DOHH2 (cell line): ENCODE data around the gene EGFL8.

Experiments used
- H3F3A ChIP-seq: fragments of 200-600 bp; sonication (generic), shearing (Covaris generic); 2 replicates; pipeline ENCODE4 v1.6.0; 2016; ENCODE audit warnings: antibody characterized with exemption, mild to moderate bottlenecking; ENCODE audit not compliant: control insufficient read depth, insufficient read depth
- H3K27ac ChIP-seq: fragments of 200-600 bp; sonication (generic); 2 replicates; pipeline ENCODE4 v1.5.1; 2014; ENCODE audit warnings: low read depth, mild to moderate bottlenecking, low read length, moderate library complexity
- H3K27me3 ChIP-seq: fragments of 200-600 bp; sonication (generic); 2 replicates; pipeline ENCODE4 v1.6.1; 2014; ENCODE audit warnings: mild to moderate bottlenecking, low read length, mixed read lengths; ENCODE audit not compliant: control insufficient read depth
- H3K36me3 ChIP-seq: fragments of 200-600 bp; sonication (generic); 2 replicates; pipeline ENCODE4 v1.6.1; 2014; ENCODE audit warnings: mild to moderate bottlenecking, low read length, moderate library complexity, mixed read lengths; ENCODE audit not compliant: control insufficient read depth
- H3K4me1 ChIP-seq: fragments of 200-600 bp; sonication (generic); 2 replicates; pipeline ENCODE4 v1.6.1; 2014; ENCODE audit warnings: mild to moderate bottlenecking, low read length, mixed read lengths; ENCODE audit not compliant: control insufficient read depth
- H3K4me2 ChIP-seq: fragments of 200-600 bp; sonication (generic); 2 replicates; pipeline ENCODE4 v1.6.0; 2014; ENCODE audit warnings: mild to moderate bottlenecking, low read length, moderate library complexity
- H3K4me3 ChIP-seq: fragments of 200-600 bp; sonication (generic); 2 replicates; pipeline ENCODE4 v1.5.1; 2014; ENCODE audit warnings: mild to moderate bottlenecking, low read length, mixed read lengths
- H3K79me2 ChIP-seq: fragments of 200-600 bp; sonication (generic); 2 replicates; pipeline ENCODE4 v1.6.1; 2014; ENCODE audit warnings: mild to moderate bottlenecking, low read length, mixed read lengths; ENCODE audit not compliant: control insufficient read depth
- H3K9me2 ChIP-seq: fragments of 200-600 bp; sonication (generic); replicated peaks from 2 replicates; pipeline ENCODE4 v1.6.1; 2014; ENCODE audit warnings: mild to moderate bottlenecking, low read length, mixed read lengths; ENCODE audit not compliant: control insufficient read depth
- H3K9me3 ChIP-seq: fragments of 200-600 bp; sonication (generic); 2 replicates; pipeline ENCODE4 v1.6.1; 2014; ENCODE audit warnings: antibody characterized with exemption, low read length, mixed read lengths; ENCODE audit not compliant: control insufficient read depth, insufficient read depth
- H4K20me1 ChIP-seq: fragments of 200-600 bp; sonication (generic); 2 replicates; pipeline ENCODE4 v1.6.0; 2014; ENCODE audit warnings: low read depth, mild to moderate bottlenecking, antibody characterized with exemption, low read length, moderate library complexity; ENCODE audit not compliant: control insufficient read depth, insufficient read depth
- CTCF ChIP-seq: fragments of 200-600 bp; sonication (generic); IDR thresholded peaks from one replicate; pipeline ENCODE4 v1.5.1; 2014; ENCODE audit warnings: antibody characterized with exemption, mild to moderate bottlenecking, low read depth, low read length; ENCODE audit not compliant: poor library complexity, severe bottlenecking
- EZH2phosphoT487 ChIP-seq: fragments of 200-600 bp; sonication (generic); IDR thresholded peaks from 2 replicates; pipeline ENCODE4 v1.6.1; 2017; ENCODE audit warnings: borderline replicate concordance, mild to moderate bottlenecking, antibody characterized with exemption, low read length, moderate library complexity, mixed read lengths

The EGFL8 gene

GRCh38 chr6:32166411-32167061 lies 2.1 kb downstream of the EGFL8 start:
- Histone ChIP-seq H3F3A (no peaks in the 10 kb centered on the region), H4K20me1 (no peaks in the 10 kb centered on the region), H3K4me3 (no peak overlapping the region), H3K4me1 (peaks cover 10% of the 10 kb centered on the region), H3K27me3 (no peaks in the 10 kb centered on the region), H3K4me2 (no peak overlapping the region), H3K79me2 (no peaks in the 10 kb centered on the region), H3K27ac (no peak overlapping the region), H3K9me3 (no peaks in the 10 kb centered on the region), H3K36me3 (peaks cover 48% of the 10 kb centered on the region), H3K9me2 (no peaks in the 10 kb centered on the region)
- TF ChIP-seq EZH2phosphoT487 = no peak
- TF ChIP-seq CTCF = peak; percentile 26

DNA sequence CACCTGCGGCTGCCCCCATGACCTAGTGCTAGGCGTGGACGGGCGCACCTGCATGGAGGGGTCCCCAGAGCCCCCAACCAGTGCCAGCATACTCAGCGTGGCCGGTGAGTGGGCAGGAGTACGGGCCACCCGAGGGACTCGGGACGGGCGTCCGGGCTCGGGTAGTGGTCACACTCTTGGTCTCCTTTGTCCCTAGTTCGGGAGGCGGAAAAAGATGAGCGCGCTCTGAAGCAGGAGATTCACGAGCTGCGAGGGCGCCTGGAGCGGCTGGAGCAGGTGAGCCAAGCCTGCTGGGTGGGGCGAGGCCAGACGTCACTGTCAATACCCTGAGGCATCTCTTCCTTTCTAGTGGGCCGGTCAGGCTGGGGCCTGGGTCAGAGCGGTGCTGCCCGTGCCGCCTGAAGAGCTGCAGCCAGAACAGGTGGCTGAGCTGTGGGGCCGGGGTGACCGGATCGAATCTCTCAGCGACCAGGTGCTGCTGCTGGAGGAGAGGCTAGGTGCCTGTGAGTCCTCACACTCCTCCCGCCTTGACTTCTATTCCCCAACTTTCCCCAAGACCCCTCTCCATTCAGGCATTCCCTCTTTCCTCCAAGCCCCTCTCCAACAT lies 2.9 kb downstream of the EGFL8 start:
- Histone ChIP-seq H3K4me1 (peaks cover 10% of the 10 kb centered on the region), H3F3A (peaks cover under 1% of the 10 kb centered on the region; the same call in 1 of the 2 replicates), H3K27me3 (no peaks in the 10 kb centered on the region), H3K4me3 (no peak overlapping the region), H3K36me3 (peaks cover 48% of the 10 kb centered on the region), H3K9me2 (no peaks in the 10 kb centered on the region), H3K9me3 (no peaks in the 10 kb centered on the region), H4K20me1 (no peaks in the 10 kb centered on the region), H3K79me2 (no peaks in the 10 kb centered on the region), H3K4me2 (no peak overlapping the region), H3K27ac (no peak overlapping the region)
- TF ChIP-seq CTCF = no peak
- TF ChIP-seq EZH2phosphoT487 = no peak

DNA sequence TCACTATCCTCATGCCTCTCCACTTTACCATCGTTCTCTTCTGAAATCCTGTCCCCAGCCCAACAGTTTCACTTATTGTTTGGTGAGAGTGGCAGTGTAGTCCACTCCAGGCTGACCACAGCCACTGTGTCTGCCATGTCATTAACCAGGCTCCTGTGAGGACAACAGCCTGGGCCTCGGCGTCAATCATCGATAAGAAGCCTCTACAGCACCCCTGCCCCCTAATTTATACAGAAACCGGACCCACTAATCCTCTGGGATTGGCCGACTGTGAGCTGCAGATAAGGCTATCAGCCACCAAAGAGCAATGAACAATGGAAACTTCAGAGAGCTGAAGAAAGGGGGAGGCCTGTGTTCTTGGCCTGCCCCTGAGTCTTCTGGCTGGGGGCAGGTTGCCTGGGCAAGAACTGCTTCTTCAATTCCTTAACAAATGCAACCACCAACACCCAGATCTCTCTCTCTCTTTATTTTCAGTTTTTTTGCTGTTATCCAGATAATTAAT lies 3.4 kb downstream of the EGFL8 start:
- peaks cover 4% of the 10 kb centered on the region; the same call in 1 of the 2 replicates for H3F3A ChIP-seq
- peaks cover 12% of the 10 kb centered on the region for H3K4me1 ChIP-seq
- no peak overlapping the region for H3K4me3 ChIP-seq
- no peaks in the 10 kb centered on the region for H3K9me3 ChIP-seq
- H3K36me3 ChIP-seq = peaks cover 44% of the 10 kb centered on the region
- H4K20me1 ChIP-seq = no peaks in the 10 kb centered on the region
- H3K4me2 ChIP-seq = no peak overlapping the region
- H3K9me2 ChIP-seq = no peaks in the 10 kb centered on the region
- H3K79me2 ChIP-seq = no peaks in the 10 kb centered on the region
- H3K27ac ChIP-seq = no peak overlapping the region
- no peaks in the 10 kb centered on the region for H3K27me3 ChIP-seq
- no peak for TF ChIP-seq EZH2phosphoT487
- TF ChIP-seq CTCF = no peak
